DMS79 (cell line): ENCODE measurements around the gene FKBP1B.
"Not testable (repeated sequence)": the region's sequence is repeated elsewhere in the genome, so short reads cannot be mapped to it uniquely, and the experiment has no call there.

Experiments
- DNase-seq: peaks from one replicate; lab custom pipeline; 2025; lab: John Stamatoyannopoulos, UW

The FKBP1B gene

DNA sequence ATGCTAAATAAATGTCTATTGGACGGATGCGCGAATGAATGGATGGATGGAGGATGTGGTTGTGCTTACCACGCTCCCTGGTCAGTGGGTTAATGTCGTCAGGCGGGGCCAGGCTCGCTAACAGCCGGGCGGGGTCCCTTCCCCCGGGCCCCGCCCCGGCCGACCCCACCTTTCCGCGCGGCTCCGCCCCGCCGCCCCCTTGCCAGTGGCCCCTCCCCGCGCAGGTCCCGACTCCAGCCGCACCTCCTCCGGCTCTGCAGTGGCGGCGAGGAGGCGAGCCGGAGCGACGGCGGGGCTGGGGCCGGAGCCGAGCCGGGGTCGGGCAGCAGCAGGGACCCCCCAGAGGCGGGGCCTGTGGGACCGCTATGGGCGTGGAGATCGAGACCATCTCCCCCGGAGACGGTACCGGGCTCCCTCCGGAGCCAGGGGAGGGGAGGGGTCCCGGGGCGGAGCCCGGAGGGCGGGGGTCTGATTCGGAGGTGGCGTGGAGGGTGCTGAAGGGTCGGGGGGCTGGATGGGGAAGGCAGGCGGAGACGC, at the start of gene FKBP1B:
Gene FKBP1B (plus strand): TSS at position 257 of the 537 bp plus-strand sequence. CDS start 109 bp downstream, at position 366.
- DNase-seq, result peak; percentile 50

DNA sequence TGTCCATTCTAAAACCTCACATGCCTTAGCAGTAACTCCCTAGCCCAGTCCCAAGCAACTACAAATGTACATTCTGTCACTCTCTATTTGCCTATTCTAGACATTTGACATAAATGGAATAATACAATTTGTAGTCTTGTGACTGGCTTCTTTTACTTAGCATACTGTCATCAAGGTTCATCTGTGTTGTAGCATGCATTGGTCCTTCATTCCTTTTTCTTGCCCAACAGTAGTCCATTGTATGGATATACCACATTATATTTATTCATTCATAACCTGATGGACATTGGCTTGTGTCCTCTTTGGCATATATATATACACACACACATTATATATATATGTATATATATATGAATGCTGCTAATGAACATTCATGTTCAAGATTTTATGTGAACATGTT, 41.8 kb upstream of the FKBP1B start:
- DNase-seq, result no peak

DNA sequence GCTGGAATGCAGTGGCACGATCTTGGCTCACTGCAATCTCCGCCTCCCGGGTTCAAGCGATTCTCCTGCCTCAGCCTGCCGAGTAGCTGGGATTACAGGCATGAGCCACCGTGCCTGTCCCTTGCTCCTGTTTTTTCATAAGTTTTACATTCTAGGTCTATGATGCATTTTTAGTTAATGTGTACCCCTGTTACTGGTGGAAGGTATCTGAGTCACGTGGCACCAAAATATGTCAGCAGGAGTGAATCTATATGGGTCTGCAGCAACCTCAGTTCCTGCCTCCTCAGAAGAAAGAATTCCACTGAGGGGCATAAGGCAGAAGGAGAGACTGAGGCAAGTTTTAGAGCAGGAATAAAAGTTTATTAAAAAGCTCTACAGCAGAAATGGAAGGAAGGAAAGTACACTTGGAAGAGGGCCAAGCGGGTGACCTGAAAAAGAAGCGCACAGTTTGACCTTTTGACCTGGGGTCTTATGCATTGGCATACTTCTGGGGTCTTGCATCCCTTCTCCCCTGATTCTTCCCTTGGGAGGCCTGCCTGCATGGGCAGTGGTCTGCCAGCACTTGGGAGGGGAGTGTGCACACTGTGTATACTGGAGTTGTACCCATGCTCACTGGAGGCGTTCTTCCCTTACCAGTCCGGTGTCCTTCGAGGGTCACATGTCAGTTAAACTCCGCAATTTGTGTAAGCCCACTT, 40.7 kb upstream of the FKBP1B start:
- DNase-seq, result no peak

DNA sequence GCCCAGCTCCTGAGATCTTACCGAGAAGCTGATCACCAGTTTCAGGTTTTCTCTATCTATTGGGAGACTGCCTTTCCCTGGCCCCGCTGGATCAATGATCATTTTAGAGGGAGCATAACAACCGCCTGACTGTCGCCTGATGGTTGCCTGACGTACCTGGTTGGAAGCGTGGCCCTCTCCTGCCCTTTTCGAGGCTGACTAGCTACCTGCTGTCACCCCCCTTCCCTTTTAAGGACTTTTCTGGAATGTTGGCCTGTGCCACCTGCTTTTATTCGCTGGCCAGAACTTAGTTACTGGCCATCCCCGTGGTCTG, 40.2 kb upstream of the FKBP1B start:
- DNase-seq, result no peak

DNA sequence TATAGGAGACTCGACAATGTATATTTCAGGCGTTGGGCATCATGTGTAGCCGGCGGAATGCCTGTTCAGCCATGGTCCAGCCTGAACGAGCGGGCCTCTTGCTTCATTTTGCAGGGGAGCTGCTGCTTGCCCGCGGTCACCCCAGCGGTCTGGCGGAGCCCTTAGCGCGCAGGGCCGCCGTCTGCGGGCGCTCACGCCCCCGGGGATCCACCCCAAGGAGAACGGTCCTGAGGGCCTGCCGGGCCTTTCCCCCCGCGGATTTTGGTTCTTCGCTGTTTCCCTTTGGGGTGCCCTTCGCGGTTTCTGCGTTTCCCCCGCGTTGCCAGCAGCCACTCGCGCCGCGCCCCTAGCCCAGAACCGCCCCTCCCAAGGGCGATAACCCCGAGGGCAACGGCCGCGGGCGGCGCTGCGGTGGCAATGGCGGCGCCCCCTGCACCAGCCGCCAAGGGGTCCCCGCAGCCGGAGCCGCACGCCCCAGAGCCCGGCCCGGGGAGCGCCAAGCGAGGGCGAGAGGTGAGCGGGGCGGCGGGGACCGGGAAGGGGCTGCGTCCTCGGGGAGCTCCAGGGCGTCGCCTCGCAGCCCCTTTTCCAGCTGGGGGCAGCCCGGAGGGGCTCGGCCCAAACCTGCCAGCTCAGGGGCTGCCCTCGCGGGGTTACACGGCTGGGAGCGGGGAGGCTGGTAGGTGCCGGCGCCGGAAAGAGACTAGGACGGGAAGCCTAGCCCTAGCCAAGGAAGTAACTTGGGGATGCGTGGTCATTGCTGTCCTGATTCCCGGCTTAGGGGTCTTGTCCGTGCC, 39.7 kb upstream of the FKBP1B start, which contains the start of gene MFSD2B:
Gene MFSD2B (plus strand): TSS at position 406 of the 797 bp plus-strand sequence. CDS start 12 bp downstream, at position 418.
- no peak for DNase-seq

DNA sequence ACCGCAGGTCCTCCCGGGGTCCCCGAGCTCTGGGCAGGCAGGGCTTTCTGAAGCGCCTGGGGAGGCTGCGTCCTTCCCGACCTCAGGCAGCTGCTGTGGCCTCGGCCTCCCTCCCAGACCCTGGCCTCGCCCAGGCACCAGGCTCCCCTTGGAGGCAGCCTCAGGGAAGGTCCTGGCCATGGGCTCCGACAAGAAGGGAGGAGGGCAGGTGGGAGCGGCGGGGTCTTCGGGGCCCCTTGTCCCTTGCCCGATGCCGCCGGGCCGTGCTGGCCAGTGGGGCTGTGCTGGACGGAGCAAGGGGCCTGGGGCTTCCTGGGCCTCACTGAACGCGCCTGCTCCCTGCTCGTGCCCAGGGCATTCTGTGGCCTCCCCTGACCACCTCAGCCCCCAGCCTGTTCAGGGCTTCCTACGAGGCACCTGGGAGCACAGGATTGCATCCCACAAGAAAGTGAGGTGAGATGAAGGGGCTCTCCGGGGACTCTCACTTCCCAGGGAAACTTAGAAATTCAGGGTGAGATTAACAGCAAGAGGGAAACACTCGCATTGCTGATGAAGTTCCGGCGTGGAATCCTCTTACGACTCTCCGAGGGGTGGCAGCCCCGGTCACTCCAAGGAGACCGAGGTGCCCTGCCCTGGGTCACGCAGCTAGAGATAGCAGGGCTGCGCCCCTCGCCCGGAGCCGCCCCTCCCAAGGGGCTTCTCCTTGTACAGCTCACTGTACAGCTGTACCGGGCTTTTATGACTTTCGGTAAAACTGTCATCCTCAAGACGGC, 38.9 kb upstream of the FKBP1B start:
- DNase-seq, result no peak

DNA sequence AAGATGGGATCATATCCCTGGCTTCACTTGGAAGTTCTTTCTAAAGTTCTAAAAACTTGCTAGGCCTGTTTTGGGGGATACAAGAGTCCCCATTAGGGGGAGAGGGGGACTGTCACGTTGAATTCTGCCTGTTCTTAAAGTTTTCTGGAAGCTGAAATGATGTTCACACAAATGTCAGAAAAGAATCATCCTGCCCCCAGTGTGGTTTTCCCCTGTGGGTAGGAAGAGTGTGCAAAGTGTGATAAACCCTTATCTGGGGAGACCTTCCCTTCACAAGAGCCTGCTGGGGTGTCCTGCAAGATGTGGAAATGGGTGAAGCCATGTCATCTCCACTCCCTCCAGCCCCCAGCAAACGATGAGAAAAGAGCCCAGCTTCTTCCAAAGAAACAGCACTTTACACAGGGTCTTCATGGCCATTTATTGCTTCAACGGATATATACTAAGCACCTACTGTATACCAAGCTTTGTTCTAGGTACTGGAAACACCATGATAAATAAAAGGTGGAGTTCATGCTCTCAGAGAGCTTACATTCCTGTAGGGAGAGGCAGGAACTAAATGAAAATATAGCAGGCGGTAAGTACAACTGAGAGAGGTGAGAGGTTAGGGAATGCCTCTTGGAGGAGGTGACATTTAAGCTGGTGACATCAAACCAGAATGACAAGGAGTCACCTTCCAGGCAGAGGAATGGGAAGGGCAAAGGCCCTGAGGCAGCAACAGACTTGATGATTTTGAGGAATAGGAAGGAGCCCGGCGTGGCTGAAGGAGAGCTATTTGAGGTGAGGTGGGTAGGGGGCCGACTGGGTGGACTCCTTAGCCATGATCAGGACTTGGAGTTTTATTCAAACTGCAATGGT, 38.1 kb upstream of the FKBP1B start:
- DNase-seq, result no peak

DNA sequence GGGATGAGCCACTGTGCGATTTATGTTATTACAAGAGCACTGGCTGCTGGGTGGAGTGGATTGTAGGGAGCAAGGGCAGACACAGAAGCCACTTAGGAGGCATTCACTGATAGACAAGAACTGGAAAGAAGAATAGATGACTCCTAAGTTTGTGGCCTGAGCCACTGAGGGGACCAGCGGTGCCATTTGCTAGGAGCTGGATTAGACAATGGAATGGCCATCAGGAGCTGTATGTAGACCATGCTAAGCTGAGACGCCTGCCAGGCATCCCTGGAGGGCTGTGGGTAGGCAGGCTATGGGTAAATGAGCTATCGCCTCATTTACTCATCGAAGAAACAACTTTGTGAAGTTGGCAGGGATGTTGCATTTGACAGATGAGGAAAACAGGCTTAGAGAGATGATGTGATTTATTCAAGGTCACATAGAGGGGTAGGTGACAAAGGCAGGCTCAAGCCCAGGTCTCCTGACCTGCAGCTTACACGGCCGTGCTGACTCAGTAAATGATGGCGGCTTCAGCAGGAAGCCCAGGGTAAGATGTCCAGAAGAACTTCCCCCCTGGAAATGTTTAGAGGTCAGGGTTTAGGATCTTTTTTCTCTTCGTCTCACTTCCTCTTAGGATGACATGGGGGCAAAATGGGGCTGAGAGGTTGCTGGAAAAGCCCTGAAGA, 36.9 kb upstream of the FKBP1B start:
- DNase-seq, result no peak

DNA sequence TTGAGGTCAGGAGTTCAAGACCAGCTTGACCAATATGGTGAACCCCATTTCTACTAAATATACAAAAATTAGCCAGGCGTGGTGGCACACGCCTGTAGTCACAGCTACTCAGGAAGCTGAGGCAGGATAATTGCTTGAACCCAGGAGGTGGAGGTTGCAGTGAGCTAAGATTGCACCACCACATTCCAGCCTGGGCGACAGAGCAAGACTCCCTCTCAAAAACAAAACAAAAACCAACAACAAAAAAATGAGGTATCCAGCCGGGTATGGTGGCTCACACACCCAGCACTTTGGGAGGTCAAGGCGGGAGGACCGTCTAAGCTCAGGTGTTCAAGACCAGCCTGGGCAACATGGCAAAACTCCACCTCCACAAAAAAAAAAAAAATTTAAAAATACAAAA, 34.6 kb upstream of the FKBP1B start:
- not testable (repeated sequence) for DNase-seq

DNA sequence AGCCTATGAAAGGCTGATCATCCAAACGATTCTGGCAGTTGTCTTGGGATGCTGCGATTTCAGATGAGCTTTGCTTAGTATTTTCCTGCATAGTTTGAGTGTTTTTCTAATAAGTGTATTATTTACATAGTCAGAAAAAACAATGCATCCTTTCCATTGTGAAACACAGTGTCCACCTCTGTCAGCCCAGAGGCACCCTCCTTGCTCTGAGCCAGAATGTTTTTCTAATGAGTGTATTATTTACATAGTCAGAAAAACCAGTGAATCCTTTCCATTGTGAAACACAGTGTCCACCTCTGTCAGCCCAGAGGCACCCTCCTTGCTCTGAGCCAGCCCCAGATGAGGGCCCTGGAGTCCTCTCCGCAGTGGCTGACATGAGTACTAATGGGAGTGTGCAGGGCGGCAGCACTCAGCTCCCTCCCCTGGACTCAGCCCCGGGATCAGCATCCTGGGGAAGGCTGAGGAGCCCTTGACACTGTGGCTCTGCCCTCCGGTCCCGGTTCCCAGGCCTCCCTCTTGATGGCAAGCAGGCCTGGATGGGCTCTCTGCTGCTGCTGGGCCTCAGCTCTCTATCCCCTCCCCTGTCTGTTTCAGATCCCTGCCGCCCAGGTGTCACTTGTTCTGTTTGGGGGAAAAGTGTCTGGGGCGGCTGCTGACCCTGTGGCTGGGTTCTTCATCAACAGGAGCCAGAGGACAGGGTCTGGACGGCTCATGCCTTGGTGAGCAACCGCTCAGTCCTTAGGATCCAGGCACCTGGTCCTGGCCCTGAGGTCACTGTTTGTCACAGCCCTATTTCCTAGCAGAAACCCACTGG, 33.8 kb upstream of the FKBP1B start:
- no peak for DNase-seq

DNA sequence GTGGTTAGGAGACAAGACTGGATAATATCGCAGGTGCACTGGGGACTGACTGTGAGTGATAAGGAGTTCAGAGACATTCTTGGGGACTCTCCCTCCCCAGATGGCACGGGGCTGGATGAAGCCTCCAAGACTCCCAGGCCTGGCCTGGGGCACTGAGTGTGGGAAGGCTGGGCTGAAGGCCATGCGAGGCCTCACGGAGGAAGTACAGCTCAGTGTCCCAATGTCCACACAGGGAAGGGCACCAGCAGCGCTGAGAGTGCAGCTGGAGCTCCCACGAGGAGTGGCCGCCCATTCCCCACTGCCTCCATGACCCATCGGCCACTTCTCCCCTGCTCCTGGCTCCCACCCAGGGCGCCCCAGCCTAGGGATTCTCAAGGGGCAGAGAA, 33.2 kb upstream of the FKBP1B start:
- DNase-seq, result no peak

DNA sequence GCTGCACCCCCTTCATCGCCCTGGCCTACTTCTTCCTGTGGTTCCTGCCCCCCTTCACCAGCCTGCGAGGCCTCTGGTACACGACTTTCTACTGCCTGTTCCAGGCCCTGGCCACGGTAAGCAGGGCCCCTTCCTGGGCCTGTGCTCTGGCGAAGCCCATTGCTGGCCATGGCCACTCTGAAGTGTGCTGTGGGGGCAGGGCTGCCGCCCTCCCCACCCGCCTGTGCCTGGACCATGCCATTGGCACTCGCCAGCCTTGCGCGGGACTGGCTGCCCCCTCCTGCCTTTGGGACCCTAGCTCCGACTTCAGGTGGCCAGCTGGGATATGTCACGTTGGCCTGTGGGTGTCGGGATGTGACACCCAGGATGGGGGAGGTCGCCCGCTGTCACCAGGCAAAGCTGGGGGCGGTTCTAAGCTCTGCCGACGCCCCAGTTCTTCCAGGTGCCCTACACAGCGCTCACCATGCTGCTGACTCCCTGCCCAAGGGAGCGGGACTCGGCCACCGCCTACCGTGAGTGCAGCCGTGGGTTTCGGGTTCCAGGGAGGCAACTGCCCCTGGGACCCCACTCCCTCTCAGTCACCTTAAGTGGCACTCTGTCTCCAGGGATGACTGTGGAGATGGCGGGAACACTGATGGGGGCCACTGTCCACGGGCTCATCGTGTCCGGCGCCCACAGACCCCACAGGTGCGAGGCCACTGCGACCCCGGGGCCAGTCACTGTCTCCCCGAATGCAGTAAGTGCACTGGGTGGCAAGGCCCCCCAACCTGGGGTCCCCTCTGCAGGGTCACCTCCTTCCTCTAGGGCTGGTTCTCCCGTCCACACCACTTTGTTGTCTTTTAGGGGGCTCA, 32.5 kb upstream of the FKBP1B start:
- no peak for DNase-seq

DNA sequence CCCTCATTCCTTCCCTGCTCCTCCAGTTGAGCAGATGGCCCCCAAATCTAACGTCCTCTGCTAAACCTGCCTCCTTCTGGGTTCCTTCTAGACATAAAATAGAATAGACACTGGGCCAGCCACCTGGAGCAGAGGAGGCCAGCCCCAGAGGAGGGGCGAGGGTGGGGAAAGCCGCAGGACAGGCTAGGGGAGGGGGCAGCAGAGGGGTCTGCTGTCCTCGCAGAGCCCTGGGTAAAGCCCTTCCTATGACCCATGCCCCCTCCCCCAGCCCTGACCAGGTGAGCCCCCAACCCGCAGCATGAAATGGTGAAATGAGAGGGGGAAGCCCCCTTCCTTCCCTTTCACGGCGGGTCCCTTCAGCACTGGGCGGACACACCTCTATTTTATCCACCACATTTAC, 31.8 kb upstream of the FKBP1B start:
- DNase-seq, result no peak

DNA sequence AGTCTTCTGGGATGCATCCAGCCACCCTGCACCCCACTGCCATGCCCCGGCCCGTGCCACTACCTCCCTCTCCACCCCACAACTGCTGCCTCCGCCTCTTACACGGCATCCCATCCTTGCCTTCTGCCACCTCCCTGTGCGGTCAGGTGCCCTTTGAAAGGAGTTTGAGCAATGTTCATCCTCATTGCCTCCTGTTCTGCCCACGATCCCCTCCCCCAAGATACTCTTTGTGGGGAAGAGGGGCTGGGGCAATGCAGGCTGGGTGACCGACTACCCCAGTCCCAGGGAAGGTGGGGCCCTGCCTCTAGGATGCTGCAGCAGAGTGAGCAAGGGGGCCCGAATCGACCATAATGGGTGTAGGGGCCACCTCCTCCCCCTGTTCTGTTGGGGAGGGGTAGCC, 31.3 kb upstream of the FKBP1B start:
- DNase-seq, result no peak

DNA sequence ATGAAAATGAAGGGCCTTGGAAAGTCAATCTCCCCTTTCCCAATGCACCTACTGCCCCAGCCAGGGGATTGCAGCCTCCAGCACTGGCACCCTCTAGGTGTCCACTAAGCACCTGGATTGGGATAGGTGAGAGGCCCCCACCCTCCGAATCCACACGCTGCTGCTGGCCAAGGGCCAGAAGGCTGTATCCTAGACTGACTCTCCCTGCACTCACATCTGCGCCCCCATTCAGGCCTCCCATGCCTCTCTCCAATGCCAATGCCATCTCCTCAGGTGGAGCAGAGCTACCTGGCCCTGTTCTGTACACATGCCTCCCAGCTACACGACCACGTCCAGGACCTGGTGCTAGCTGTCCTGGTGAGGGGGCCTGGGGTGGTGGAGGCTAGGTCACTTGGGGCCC, 29.8 kb upstream of the FKBP1B start:
- no peak for DNase-seq

DNA sequence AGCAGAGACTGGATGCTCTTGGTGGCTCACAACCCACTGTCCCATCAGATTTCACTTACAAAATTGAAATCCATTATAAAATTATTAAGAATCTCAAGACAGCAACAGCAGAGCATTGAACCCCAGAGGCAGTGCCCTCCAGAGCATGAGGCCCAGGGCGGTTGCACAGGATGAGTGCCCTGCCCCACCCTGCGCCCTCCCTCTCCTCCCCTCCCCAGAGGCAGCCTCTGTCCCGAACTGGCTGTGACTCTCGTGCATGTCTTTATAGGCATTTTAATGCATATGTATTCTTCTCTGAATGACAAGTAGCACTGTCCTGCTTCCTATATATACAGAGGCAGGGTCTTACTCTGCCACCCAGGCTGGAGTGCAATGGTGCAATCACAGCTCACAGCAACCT, 29.3 kb upstream of the FKBP1B start:
- DNase-seq, result no peak

DNA sequence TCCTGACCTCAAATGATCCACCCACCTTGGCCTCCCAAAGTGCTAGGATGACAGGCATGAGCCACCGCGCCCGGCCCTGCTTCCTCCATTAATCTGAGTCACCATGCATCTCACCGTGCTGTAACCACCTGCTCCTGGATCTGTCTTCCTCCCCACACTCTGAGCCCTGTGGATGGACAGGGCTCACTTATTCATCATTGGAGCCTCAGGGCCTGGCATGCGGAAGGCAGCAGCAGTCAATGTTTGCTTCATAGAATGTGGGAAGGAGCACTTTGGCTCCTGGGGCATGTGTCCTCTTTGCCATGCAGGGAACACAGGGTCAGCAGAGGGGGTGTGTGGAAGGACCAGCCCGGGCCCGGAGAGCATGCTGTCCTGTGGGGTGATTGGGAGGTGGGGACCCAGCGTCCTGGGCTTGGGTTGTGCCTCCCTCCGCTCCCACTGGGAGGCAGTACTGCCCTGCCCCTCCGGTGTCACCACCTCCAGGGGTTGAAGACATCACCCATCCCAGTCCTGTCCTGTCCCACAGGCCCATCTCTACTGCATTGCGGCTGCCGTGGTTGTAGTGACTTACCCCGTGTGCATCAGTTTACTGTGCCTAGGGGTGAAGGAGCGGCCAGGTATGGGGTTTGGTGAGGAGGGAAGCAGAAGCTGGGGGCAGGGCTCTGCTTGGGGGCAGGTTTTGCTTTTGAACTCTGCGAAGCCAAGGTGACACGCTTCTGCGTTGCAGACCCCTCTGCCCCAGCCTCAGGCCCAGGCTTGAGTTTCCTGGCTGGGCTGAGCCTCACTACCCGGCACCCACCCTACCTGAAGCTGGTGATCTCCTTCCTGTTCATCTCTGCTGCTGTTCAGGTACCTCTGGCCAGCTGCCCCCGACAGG, 28.2 kb upstream of the FKBP1B start:
- DNase-seq, result no peak

DNA sequence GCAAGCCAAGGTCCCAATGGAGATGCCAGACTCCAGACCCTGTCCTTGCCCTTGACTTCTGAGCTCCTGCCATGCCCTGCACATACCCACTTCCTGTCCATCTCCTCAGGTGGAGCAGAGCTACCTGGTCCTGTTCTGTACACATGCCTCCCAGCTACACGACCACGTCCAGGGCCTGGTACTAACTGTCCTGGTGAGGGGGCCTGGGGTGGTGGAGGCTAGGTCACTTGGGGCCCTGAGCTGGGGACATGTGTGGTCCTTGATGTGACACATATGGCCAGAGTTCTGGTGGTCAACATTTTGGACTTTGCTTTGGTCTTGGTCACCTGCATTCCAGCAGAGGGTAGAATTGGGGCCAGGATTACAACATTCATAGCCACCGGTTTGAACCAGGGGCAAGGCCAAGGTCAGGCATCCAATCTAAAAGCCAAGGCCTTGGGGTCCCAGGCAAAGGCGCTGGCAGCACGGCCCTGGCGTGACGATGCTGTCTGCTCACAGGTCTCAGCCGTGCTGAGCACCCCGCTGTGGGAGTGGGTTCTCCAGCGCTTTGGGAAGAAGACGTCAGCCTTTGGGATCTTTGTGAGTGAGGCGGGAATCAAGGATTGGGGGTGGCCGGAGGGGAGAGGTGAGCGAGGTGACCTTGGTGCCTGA, 27.1 kb upstream of the FKBP1B start:
- DNase-seq, result no peak
